Hepatocyte (in vitro differentiated cells): ENCODE measurements around the gene UTF1.

Experiments used
- CTCF ChIP-seq: fragments of 200-600 bp; sonication (generic); IDR thresholded peaks from 2 replicates; pipeline ENCODE4 v1.5.1; 2016; ENCODE audit warnings: antibody characterized with exemption, mild to moderate bottlenecking; ENCODE audit not compliant: poor library complexity
- EZH2 ChIP-seq: fragments of 200-600 bp; sonication (generic); IDR thresholded peaks from 2 replicates; pipeline ENCODE4 v1.6.1; 2016; ENCODE audit warnings: antibody characterized with exemption, mild to moderate bottlenecking, borderline replicate concordance

GRCh38 chr10:133187906-133188681 lies 41.9 kb upstream of the UTF1 start:
- TF ChIP-seq CTCF (no peak), EZH2 (no peak)
